K562 (cell line): Measurements from ENCODE around the gene ZBTB24. TPM values are rescaled to one million over a fixed set of nuclear protein-coding genes. Genes with fewer than 3 reads are reported as not detected.

Source experiments
- ATAC-seq: fragments of 200-7000 bp; cut with Tn5 transposase; 3 replicates; pipeline ENCODE4 v1.9.1; 2020; ENCODE audit warnings: moderate library complexity
- BruUV-seq: library from RNA; stranded (reverse); fragments of 400-500 nt; replicated peaks from 2 replicates; lab custom pipeline; 2021; lab: Mats Ljungman, UMichigan
- CTCF ChIA-PET: fragments of 300-600 bp; formaldehyde crosslinking; extraction: SDS; loops from one replicate; lab custom pipeline; 2021; ENCODE audit warnings: low intra/inter-chr PET ratio; lab: Yijun Ruan, JAX
- POLR2A ChIA-PET: fragments of 300-600, 350-650 bp; sonication (Branson Sonifier 250); formaldehyde crosslinking; extraction: SDS; loops from one replicate; lab custom pipeline; 2021; ENCODE audit warnings: antibody characterized with exemption, inconsistent platforms; lab: Yijun Ruan, JAX
- DNase-seq, 4 experiments: peaks; one replicate each; pipeline versions ENCODE4 v3.0.0 to v3.0.0-alpha.2; 2011 to 2018; ENCODE audit warnings: low spot score in 3 of 4, mixed read lengths in 3 of 4; ENCODE audit errors: extremely low read depth in 1 of 4
- FAIRE-seq: peaks from 2 replicates; lab custom pipeline; 2011; peaks lifted over from hg19 to GRCh38; lab: Jason Lieb, UNC
- H2AFZ ChIP-seq: 2 replicates; pipeline ENCODE4 v1.6.0; 2011; ENCODE audit warnings: low read depth, low read length, control low read depth, inconsistent platforms
- H3K27ac ChIP-seq: fragments of 200-600 bp; 3 replicates; pipeline ENCODE4 v1.8.0; 2011; ENCODE audit warnings: low read depth, mild to moderate bottlenecking, control low read depth, inconsistent platforms, low read length, moderate library complexity, mixed read lengths; ENCODE audit errors: extremely low read depth
- H3K27me3 ChIP-seq, 2 experiments: fragments of 300-600 bp in 1 of 2; 2 replicates in 1 of 2; 3 replicates in 1 of 2; pipeline versions ENCODE4 v1.6.0 to v1.8.0; 2011; ENCODE audit warnings: inconsistent platforms in 2 of 2, low read length in 2 of 2, mild to moderate bottlenecking in 1 of 2, mixed read lengths in 1 of 2, moderate library complexity in 1 of 2; ENCODE audit not compliant: control insufficient read depth in 2 of 2, insufficient read depth in 2 of 2
- H3K36me3 ChIP-seq: fragments of 300-600 bp; 3 replicates; pipeline ENCODE4 v1.8.0; 2011; ENCODE audit warnings: mild to moderate bottlenecking, low read length, inconsistent platforms; ENCODE audit not compliant: control insufficient read depth, insufficient read depth
- H3K4me1 ChIP-seq, 2 experiments: fragments of 200-600 bp in 1 of 2; replicated peaks in 1 of 2; 2 replicates in 1 of 2; 3 replicates in 1 of 2; pipeline versions ENCODE4 v1.5.1 to v1.8.0; 2011; ENCODE audit warnings: inconsistent platforms in 2 of 2, low read length in 2 of 2, mild to moderate bottlenecking in 1 of 2, mixed read lengths in 1 of 2, moderate library complexity in 1 of 2; ENCODE audit not compliant: control insufficient read depth in 2 of 2, insufficient read depth in 2 of 2
- H3K4me2 ChIP-seq: 2 replicates; pipeline ENCODE4 v1.6.1; 2011; ENCODE audit warnings: low read length, control low read depth, inconsistent platforms, mixed read lengths; ENCODE audit not compliant: insufficient read depth
- H3K4me3 ChIP-seq: fragments of 200-600 bp; sonication (generic), shearing (Covaris generic); 2 replicates; pipeline ENCODE4 v1.5.1; 2016; ENCODE audit warnings: control low read depth, inconsistent platforms
- H3K79me2 ChIP-seq: fragments of 200-600 bp; 3 replicates; pipeline ENCODE4 v1.8.0; 2011; ENCODE audit warnings: low read length, inconsistent platforms; ENCODE audit not compliant: control insufficient read depth, insufficient read depth
- H3K9ac ChIP-seq, 2 experiments: 2 replicates each; pipeline versions ENCODE4 v1.6.0 to v1.6.1; 2011; ENCODE audit warnings: low read depth in 2 of 2, low read length in 2 of 2, control low read depth in 1 of 2, inconsistent platforms in 1 of 2, mild to moderate bottlenecking in 1 of 2, mixed read lengths in 1 of 2; ENCODE audit not compliant: insufficient read depth in 1 of 2
- H3K9me1 ChIP-seq: one replicate; pipeline ENCODE4 v1.6.0; 2011; ENCODE audit warnings: inconsistent platforms, mild to moderate bottlenecking, low read length, moderate library complexity; ENCODE audit not compliant: control insufficient read depth, insufficient read depth
- H3K9me3 ChIP-seq: replicated peaks from 2 replicates; pipeline ENCODE4 v1.5.1; 2011; ENCODE audit warnings: low read depth, low read length, inconsistent platforms; ENCODE audit not compliant: control insufficient read depth, insufficient read depth
- H4K20me1 ChIP-seq: replicated peaks from 2 replicates; pipeline ENCODE4 v1.6.1; 2011; ENCODE audit warnings: low read length, inconsistent platforms, mixed read lengths; ENCODE audit not compliant: control insufficient read depth, insufficient read depth
- BCL6 ChIP-seq: fragments of 250-450 bp; sonication (Bioruptor Pico); IDR thresholded peaks from 2 replicates; pipeline ENCODE4 v1.4.0; 2020
- CBX3 ChIP-seq, 2 experiments: IDR thresholded peaks; 1 replicate in 1 of 2; 2 replicates in 1 of 2; pipeline ENCODE4 v1.6.1; 2012; ENCODE audit warnings: inconsistent platforms in 2 of 2, low read length in 2 of 2, borderline replicate concordance in 1 of 2, control low read depth in 1 of 2
- DACH1 ChIP-seq: fragments of 450-650 bp; IDR thresholded peaks from 2 replicates; pipeline ENCODE4 v1.6.1; 2018; ENCODE audit not compliant: partially characterized antibody
- POLR2G ChIP-seq: fragments of 200-400 bp; formaldehyde crosslinking; IDR thresholded peaks from 2 replicates; pipeline ENCODE4 v1.6.1; 2017; ENCODE audit warnings: low read depth, mild to moderate bottlenecking, antibody characterized with exemption, low read length, moderate library complexity
- ZNF224 ChIP-seq: sonication (generic); formaldehyde crosslinking; IDR thresholded peaks from 2 replicates; pipeline ENCODE4 v1.8.0; 2022; ENCODE audit warnings: mild to moderate bottlenecking, missing genetic modification reagents
- ZNF431 ChIP-seq: sonication (generic); formaldehyde crosslinking; IDR thresholded peaks from 2 replicates; pipeline ENCODE4 v1.8.0; 2022; ENCODE audit warnings: mild to moderate bottlenecking, missing genetic modification reagents
- ZNF561 ChIP-seq: fragments of 450-650 bp; formaldehyde crosslinking; conservative IDR thresholded peaks from 2 replicates; pipeline ENCODE4 v1.4.0; 2020; ENCODE audit warnings: mild to moderate bottlenecking, moderate library complexity
- ZNF79 ChIP-seq: fragments of 250-450 bp; sonication (Bioruptor Pico); IDR thresholded peaks from 2 replicates; pipeline ENCODE4 v1.4.0; 2020; ENCODE audit warnings: low read depth, mild to moderate bottlenecking, moderate library complexity
- WGBS: fragments of 100-300 bp; shearing (Covaris generic); methylation state at CpG from one replicate; pipeline ENCODE4 v1.1.6; 2016; ENCODE audit warnings: low coverage, mixed read lengths; ENCODE audit not compliant: insufficient coverage; ENCODE audit errors: missing lambda C conversion rate; 5-methylcytosine and 5-hydroxymethylcytosine counted together
- in situ Hi-C: fragments of 300-500 bp; cut with MboI; formaldehyde crosslinking; loops from 4 replicates; pipeline ENCODE4 v1.15.0; 2018; ENCODE audit warnings: inconsistent platforms, mixed read lengths
- intact Hi-C: fragments of 100-400 bp; cut with micrococcal nuclease; formaldehyde crosslinking; loops from 2 replicates; pipeline ENCODE4 v1.14.2; 2022
- polyA plus RNA-seq, 8 experiments: library from polyadenylated mRNA; depleted of rRNA in 4 of 8; stranded (reverse) in 5 of 8; unstranded in 3 of 8; fragments of >200 nt; fragmentation: Nextera tagmentation in 2 of 8; fragmentation: Illumina TruSeq in 1 of 8; extraction: Ambion mirVana in 2 of 8; extraction: Trizol in 1 of 8; gene quantifications; 2 replicates each; pipeline versions ENCODE4 v1.2.1 to v1.2.3, GENCODE V29; 2011 to 2014; ENCODE audit warnings: inconsistent platforms in 1 of 8, missing spikeins in 1 of 8
- total RNA-seq, 7 experiments: library from RNA; depleted of rRNA in 6 of 7; stranded (reverse); fragments of >200 nt in 6 of 7; fragmentation: Illumina TruSeq in 2 of 7; extraction: Trizol in 2 of 7; gene quantifications; 2 replicates each; pipeline versions ENCODE4 v1.2.1 to v1.2.3, GENCODE V29; 2011 to 2021; ENCODE audit warnings: low replicate concordance in 1 of 7
- TF ChIP-seq, protein P1 (sequence below): fragments of 250-450 bp; sonication (Bioruptor Pico); IDR thresholded peaks from 2 replicates; pipeline ENCODE4 v1.5.0; 2020; ENCODE audit warnings: mild to moderate bottlenecking, borderline replicate concordance
- TF ChIP-seq, protein P2 (sequence below): fragments of 450-650 bp; IDR thresholded peaks from 2 replicates; pipeline ENCODE4 v1.6.1; 2016
- TF ChIP-seq, protein P3 (sequence below): sonication (generic); formaldehyde crosslinking; IDR thresholded peaks from 2 replicates; pipeline ENCODE4 v1.9.0; 2022; ENCODE audit warnings: mild to moderate bottlenecking, missing genetic modification reagents
- TF ChIP-seq, protein P4 (sequence below): fragments of 250-450 bp; sonication (Bioruptor Pico); IDR thresholded peaks from 2 replicates; pipeline ENCODE4 v1.5.0; 2021; ENCODE audit warnings: mild to moderate bottlenecking, moderate library complexity
- TF ChIP-seq, protein P5 (sequence below): fragments of 450-650 bp; IDR thresholded peaks from 2 replicates; pipeline ENCODE4 v1.6.1; 2016; ENCODE audit warnings: mild to moderate bottlenecking

Gene ZBTB24
- total and polyA plus RNA-seq, 9 of the 15 experiments (the other 6 are each of a cell fraction or from before 2014, with no cell fraction given): 2.0 to 16.7 (median 8.3) TPM

DNA sequence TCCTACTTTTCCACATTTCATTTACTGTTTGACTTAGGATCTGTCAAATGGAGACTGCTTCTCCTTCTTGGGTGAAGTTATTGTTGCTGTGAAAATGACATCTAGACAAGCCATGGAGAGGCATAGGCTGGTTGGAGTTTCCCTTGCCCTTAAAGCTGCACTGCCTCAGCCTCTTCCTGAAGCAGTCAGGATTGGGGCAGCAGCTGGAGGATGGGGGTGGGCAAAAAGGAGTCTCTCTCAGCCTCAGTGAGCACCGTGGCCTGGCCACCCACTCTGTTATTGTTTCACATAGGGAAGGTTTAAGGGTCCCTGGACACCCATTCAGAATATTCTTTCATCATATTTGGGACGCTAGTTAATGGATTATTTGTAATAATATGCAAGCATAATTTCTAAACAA lies 7.7 kb upstream of the ZBTB24 start:
- no TSS peak for BruUV-seq
- no peaks in the 10 kb centered on the region for H3K9me1 ChIP-seq
- peak overlapping the region; percentile 39; the same call in 1 of the 2 replicates for H3K4me2 ChIP-seq
- H3K9ac ChIP-seq: no peak overlapping the region
- peaks cover 0 to 17% of the 10 kb centered on the region in 2 experiments; a peak in 3 of 5 replicates for H3K4me1 ChIP-seq
- no peaks in the 10 kb centered on the region for H4K20me1 ChIP-seq
- H3K27ac ChIP-seq: peak overlapping the region; percentile 50; the same call in 1 of the 3 replicates
- no peaks in the 10 kb centered on the region for H3K36me3 ChIP-seq
- no peaks in the 10 kb centered on the region for H3K27me3 ChIP-seq
- no peak overlapping the region for H3K4me3 ChIP-seq
- no peak for FAIRE-seq
- H3K9me3 ChIP-seq: no peaks in the 10 kb centered on the region
- no peak for DNase-seq
- no peaks in the 10 kb centered on the region for H3K79me2 ChIP-seq
- in situ Hi-C loops: no loop called here
- CTCF ChIA-PET: no interaction called here
- H2AFZ ChIP-seq: peak overlapping the region; percentile 91
- 41% methylated on average over 2 of the region's 2 CpGs for WGBS
- POLR2A ChIA-PET: interaction anchor here (0.6 to 1.7 kb wide), 5 partner anchors 8 to 451 kb away, joined by 3 to 6 read pairs (median 3); partner anchors contain the start of gene ZBTB24
- TF ChIP-seq, protein P1, sequence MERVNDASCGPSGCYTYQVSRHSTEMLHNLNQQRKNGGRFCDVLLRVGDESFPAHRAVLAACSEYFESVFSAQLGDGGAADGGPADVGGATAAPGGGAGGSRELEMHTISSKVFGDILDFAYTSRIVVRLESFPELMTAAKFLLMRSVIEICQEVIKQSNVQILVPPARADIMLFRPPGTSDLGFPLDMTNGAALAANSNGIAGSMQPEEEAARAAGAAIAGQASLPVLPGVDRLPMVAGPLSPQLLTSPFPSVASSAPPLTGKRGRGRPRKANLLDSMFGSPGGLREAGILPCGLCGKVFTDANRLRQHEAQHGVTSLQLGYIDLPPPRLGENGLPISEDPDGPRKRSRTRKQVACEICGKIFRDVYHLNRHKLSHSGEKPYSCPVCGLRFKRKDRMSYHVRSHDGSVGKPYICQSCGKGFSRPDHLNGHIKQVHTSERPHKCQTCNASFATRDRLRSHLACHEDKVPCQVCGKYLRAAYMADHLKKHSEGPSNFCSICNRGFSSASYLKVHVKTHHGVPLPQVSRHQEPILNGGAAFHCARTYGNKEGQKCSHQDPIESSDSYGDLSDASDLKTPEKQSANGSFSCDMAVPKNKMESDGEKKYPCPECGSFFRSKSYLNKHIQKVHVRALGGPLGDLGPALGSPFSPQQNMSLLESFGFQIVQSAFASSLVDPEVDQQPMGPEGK: no peak
- TF ChIP-seq ZNF431: no peak
- no peak for TF ChIP-seq CBX3 (IDR thresholded peaks at IDR 0.05; ENCODE audit: borderline replicate concordance in 1 of 2, low read length in 2 of 2)
- TF ChIP-seq, protein P2, sequence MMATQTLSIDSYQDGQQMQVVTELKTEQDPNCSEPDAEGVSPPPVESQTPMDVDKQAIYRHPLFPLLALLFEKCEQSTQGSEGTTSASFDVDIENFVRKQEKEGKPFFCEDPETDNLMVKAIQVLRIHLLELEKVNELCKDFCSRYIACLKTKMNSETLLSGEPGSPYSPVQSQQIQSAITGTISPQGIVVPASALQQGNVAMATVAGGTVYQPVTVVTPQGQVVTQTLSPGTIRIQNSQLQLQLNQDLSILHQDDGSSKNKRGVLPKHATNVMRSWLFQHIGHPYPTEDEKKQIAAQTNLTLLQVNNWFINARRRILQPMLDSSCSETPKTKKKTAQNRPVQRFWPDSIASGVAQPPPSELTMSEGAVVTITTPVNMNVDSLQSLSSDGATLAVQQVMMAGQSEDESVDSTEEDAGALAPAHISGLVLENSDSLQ: no peak
- no peak for TF ChIP-seq ZNF79 (CRISPR knock-in tag)
- no peak for TF ChIP-seq ZNF224
- TF ChIP-seq BCL6 (CRISPR knock-in tag): no peak
- TF ChIP-seq DACH1: no peak
- TF ChIP-seq, protein P3, sequence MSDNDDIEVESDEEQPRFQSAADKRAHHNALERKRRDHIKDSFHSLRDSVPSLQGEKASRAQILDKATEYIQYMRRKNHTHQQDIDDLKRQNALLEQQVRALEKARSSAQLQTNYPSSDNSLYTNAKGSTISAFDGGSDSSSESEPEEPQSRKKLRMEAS (CRISPR knock-in tag): no peak
- TF ChIP-seq ZNF561 (CRISPR knock-in tag): no peak
- TF ChIP-seq, protein P4, sequence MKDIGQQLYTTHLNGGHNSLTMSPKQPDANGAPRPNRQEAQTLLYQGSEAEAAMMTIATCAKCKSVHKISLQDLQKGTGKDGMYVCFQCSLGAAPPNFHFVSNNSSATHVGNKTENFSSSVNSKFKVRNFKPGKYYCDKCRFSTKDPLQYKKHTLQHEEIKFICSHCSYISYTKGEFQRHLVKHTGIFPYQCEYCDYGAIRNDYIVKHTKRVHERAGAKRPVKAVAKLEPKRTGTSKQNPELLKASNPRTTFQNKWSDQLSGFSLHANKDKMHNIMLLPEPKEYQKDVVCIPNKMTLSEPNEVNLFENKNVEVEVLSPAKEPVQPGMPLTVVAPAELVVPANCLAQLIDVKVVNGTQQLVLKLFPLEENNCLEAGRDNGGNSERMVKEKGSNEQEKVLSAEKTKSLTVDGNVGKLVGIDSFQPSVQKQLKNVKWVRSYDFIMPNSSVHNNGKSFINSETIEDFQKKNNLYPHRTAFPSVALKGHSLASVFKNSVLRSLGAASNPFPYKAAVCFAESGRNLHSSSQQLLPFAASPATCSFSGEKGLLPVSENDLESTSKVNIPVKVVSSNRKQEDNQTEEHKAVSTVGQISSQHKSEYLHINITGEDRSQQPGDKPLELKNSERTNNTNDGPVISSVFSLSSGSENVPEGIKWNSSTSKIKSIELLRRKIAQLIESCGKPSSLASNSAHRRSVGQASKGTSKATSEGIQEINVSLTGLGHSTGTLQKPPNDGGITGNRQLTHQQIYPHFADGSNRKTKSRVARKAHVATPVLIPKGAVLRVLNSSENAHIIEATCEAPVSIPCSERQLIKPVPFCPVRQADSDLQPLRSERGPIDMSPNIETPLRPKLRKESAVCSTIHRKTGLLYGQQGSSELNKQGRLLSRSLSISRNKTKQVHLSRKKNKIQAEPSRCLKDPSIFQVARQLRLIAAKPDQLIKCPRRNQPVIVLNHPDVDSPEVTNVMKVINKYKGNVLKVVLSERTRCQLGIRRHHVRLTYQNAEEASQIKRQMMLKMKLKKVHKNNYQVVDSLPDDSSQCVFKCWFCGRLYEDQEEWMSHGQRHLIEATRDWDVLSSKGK (CRISPR knock-in tag): no peak
- TF ChIP-seq, protein P5, sequence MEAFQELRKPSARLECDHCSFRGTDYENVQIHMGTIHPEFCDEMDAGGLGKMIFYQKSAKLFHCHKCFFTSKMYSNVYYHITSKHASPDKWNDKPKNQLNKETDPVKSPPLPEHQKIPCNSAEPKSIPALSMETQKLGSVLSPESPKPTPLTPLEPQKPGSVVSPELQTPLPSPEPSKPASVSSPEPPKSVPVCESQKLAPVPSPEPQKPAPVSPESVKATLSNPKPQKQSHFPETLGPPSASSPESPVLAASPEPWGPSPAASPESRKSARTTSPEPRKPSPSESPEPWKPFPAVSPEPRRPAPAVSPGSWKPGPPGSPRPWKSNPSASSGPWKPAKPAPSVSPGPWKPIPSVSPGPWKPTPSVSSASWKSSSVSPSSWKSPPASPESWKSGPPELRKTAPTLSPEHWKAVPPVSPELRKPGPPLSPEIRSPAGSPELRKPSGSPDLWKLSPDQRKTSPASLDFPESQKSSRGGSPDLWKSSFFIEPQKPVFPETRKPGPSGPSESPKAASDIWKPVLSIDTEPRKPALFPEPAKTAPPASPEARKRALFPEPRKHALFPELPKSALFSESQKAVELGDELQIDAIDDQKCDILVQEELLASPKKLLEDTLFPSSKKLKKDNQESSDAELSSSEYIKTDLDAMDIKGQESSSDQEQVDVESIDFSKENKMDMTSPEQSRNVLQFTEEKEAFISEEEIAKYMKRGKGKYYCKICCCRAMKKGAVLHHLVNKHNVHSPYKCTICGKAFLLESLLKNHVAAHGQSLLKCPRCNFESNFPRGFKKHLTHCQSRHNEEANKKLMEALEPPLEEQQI: no peak
- TF ChIP-seq POLR2G: no peak
- intact Hi-C loops: no loop called here
- ATAC-seq: peak; percentile 49; the same call in 1 of the 3 replicates
